ENCODE data around the gene TNNI3.
A peak's percentile ranks its signal among the peaks of the same experiment; 100 is the strongest.

TNNI3 gene

GRCh38 chr19:55196803-55197202 lies 39.3 kb upstream of the TNNI3 start:
- no peak for TF ChIP-seq CTCF (IDR thresholded peaks at IDR 0.05; ENCODE audit: low read depth, low read length)
- in situ Hi-C loops (cut with HindIII; ENCODE audit: low sequenced_read_pairs) = no loop called here
- H3K4me3 ChIP-seq (ENCODE audit: low read depth, low read length) = no peak overlapping the region
- DNase-seq (ENCODE audit: low read depth, low spot score) = no peak

GRCh38 chr19:55193481-55193880 lies 35.9 kb upstream of the TNNI3 start:
- no peak overlapping the region for H3K4me3 ChIP-seq (ENCODE audit: low read depth, low read length)
- TF ChIP-seq CTCF (IDR thresholded peaks at IDR 0.05; ENCODE audit: low read depth, low read length) = no peak
- in situ Hi-C loops (cut with HindIII; ENCODE audit: low sequenced_read_pairs) = no loop called here
- DNase-seq (ENCODE audit: low read depth, low spot score) = no peak

- H3K4me3 ChIP-seq (ENCODE audit: low read depth, low read length) = no peak overlapping the region
- no peak for TF ChIP-seq CTCF (IDR thresholded peaks at IDR 0.05; ENCODE audit: low read depth, low read length)
- in situ Hi-C loops (cut with HindIII; ENCODE audit: low sequenced_read_pairs) = no loop called here
- DNase-seq (ENCODE audit: low read depth, low spot score) = peak; percentile 91
Observed at GRCh38 chr19:55189403-55189835, 31.9 kb upstream of the TNNI3 start.

- in situ Hi-C loops (cut with HindIII; ENCODE audit: low sequenced_read_pairs) = no loop called here
- no peak for DNase-seq (ENCODE audit: low read depth, low spot score)
- TF ChIP-seq CTCF (IDR thresholded peaks at IDR 0.05; ENCODE audit: low read depth, low read length) = no peak
- H3K4me3 ChIP-seq (ENCODE audit: low read depth, low read length) = no peak overlapping the region
Observed at GRCh38 chr19:55188625-55189024, 31.1 kb upstream of the TNNI3 start.

GRCh38 chr19:55186080-55186479 lies 28.5 kb upstream of the TNNI3 start:
- DNase-seq (ENCODE audit: low read depth, low spot score) = no peak
- in situ Hi-C loops (cut with HindIII; ENCODE audit: low sequenced_read_pairs) = no loop called here
- TF ChIP-seq CTCF (IDR thresholded peaks at IDR 0.05; ENCODE audit: low read depth, low read length) = no peak
- H3K4me3 ChIP-seq (ENCODE audit: low read depth, low read length) = no peak overlapping the region

GRCh38 chr19:55181740-55182139 lies 24.2 kb upstream of the TNNI3 start:
- DNase-seq (ENCODE audit: low read depth, low spot score) = no peak
- in situ Hi-C loops (cut with HindIII; ENCODE audit: low sequenced_read_pairs) = no loop called here
- no peak overlapping the region for H3K4me3 ChIP-seq (ENCODE audit: low read depth, low read length)
- TF ChIP-seq CTCF (IDR thresholded peaks at IDR 0.05; ENCODE audit: low read depth, low read length) = no peak
